GM19238 (cell line): ENCODE measurements around the gene RANBP3.
"Not testable (repeated sequence)": the region's sequence is repeated elsewhere in the genome, so short reads cannot be mapped to it uniquely, and the experiment has no call there.

Source experiments
- DNase-seq: peaks from one replicate; pipeline ENCODE4 v3.0.0; 2011; ENCODE audit warnings: low spot score; ENCODE audit not compliant: insufficient read length

RANBP3 gene

DNA sequence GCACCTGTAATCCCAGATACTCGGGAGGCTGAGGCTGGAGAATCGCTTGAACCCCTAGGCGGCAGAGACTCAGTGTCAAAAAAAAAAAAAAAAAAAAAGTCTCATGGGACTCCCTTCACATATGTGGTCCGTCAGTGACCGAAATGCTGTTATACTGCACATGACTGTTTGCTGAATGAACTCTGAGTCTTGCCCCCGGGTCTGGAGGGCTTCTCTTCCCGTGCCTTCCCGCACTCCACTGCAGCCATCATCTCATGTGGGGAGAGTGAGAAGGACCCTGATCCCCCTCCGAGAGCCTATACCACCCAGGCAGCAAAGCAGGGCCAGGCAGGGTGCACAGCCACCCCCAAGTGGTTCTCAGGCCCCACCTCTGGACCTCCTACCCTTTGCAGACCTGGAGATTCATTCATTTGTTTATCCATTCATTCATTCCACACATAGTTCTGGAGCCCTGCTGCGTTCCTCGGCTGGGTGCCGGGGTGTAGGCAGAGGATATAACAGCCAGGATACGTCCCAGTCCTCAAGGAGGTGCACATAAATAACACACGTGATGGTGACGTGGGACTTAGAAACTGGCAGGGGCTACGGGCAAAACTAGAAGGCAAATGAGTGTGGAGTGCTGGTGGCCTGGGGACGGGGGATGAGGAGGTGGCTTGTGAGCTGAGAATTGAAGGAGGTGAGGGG lies 88.5 kb downstream of the RANBP3 start:
- DNase-seq: no peak

DNA sequence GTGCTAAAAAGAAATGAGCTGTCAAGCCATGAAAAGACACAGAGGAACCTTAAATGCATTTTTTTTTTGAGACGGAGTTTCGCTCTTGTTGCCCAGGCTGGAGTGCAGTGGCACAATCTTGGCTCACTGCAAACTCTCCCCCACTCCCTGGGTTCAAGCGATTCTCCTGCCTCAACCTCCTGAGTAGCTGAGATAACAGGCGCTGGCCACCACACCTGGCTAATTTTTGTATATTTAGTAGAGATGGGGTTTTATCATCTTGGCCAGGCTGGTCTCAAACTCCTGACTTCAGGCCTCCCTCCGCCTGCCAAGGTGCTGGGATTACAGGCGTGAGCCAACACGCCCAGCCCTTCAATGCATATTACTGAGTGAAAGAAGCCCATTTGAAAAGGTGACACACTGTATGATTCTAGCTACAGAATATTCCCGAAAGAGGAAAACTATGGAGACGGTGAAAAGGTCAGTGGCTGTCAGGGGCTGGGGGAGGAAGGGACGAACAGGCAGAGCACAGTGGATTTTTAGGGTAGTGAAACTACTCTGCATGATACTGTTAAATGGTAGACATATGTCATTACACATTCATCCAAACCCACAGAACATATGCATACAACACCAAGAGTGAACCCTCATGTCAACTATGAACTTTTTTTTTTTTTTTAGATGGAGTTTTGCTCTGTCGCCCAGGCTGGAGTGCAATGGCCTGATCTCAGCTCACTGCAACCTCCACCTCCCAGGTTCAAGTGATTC lies 93.7 kb downstream of the RANBP3 start:
- DNase-seq: not testable (repeated sequence)

DNA sequence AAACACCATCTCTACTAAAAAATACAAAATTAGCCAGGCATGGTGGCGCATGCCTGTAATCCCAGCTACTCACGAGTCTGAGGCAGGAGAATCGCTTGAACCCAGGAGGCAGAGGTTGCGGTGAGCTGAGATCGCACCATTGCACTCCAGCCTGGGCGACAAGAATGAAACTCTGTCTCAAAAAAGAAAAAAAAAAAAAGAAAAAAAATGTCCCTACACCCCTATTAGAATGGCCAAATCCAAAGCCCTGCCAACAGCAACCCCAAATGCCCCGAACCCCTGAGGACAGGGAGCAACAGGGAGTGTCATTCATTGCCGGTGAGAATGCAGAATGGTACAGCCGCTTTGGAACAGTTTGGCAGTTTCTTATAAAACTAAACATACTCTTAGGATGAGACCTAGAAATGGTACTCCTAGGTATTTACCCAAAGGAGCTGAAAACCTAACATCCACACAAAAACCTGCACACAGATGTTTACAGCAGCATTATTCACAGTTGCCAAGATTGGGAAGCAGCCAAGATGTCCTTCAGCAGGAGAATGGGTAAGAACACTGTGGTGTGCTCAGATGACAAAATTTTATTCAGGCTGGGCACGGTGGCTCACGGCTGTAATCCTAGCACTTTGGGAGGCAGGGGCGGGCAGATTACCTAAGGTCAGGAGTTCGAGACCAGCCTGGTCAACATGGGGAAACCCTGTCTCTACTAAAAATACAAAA lies 94.6 kb downstream of the RANBP3 start:
- not testable (repeated sequence) for DNase-seq

DNA sequence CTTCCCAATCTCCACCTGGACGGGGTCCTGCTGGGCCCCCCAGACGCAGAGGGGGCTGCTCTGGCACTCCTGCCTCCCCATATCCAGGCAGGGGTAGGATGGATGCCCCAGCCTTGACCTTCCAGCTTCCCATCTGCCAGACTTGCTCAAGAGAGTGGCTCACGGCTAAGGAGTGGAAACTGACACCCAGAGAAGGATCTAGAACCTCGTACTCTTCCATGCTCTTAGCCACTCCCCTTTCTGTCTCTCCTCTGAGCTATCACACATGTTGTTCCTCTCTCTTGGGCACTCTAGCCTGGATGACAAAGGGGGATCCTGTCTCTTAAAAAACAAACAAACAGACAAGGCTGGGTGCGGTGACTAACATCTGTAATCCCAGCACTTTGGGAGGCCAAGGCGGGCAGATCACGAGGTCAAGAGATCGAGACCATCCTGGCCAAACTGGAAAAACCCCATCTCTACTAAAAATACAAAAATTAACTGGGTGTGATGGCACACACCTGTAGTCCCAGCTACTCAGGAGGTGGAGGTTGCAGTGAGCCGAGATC lies 95.4 kb downstream of the RANBP3 start:
- DNase-seq: no peak

DNA sequence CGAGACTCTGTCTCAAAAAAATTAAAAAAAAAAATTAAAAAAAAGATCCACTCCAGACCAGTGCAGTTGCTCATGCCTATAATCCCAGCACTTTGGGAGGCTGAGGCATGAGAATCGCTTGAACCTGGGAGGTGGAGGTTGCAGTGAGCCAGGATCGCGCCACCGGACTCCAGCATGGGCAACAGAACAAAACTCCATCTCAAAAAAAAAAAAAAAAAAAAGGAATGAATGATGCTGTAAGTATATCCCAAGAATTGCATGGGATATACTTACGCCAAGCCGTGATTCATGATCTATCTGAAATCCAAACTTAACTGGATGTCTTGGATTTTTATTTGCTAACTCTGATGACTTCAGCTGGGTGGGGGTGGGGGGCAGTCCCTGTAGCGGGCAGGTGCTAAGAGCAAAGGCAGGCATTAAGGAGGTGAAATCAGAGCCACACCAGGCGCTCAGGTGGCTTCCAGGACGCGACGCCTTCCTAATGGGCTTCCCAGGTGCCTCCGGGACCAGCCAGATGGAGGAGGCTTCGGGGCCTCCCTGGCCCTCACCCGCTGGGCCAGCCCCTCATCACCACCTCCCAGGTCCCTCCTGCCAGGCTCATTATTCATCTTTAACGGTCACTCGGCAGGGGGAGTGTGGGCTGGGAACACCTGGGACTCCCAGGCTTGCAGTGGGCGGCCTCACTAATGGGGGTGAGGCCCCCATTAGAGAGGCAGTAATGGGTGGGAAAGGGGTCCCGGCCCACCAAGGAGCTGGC lies 96.2 kb downstream of the RANBP3 start:
- no peak for DNase-seq

DNA sequence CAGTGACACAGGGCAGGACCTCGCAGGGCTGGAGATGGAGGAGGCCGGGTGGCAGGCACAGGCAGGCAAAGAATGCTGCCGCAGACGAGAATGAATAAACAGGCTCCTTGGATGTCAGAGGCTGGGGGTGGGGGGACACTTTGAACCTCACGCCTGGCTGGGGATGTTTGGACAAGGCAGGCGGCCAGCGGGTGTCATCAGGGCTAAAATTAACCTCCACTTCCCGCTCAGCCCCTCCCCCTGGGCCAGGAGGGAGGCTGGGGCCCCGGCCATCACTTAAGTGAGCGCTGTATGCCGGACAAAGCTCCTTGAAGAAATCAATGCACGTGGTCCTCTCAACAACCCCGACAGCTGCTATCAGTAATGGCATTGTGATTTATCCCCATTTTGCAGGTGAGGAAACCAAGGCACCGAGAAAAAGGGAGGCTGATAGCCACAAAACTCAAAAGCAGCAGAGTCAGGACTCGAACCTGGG lies 97.3 kb downstream of the RANBP3 start:
- DNase-seq: no peak

DNA sequence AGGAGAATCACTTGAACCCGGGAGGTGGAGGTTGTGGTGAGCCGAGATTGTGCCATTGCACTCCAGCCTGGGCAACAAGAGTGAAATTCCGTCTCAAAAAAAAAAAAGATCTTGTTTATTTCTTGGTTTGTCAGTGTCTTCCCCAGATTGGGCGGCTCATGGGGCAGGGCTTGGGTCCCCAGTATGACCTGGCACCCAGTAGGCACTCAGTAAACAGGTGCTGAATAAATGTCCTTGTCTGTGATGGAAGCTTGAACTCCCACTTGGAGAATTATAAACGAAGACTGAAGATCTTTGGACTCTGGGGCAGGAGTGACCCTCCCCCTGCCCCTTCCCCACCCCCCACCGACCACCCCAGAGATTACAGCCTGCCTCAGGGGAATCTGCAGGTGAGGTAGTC lies 97.7 kb downstream of the RANBP3 start:
- DNase-seq: no peak

DNA sequence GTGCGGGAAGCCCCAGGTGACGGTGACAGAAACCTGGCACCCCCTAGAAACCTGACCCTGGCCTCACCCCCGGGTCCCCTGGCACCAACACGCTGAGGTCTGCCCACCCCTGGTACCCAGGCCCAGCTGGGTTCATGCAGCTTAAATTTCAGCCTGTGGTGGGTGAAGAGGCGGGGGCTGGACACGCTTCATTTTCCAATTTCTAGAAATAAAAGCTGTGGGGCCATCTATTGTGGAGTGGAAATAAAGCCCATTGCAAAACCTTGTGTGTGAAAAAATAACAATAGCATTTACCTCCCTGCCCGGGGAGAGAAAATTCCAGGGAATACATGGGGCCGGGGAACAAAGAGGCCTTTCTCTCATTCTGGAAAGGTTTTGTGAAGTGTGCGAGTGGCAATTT lies 100.1 kb downstream of the RANBP3 start:
- DNase-seq: no peak

DNA sequence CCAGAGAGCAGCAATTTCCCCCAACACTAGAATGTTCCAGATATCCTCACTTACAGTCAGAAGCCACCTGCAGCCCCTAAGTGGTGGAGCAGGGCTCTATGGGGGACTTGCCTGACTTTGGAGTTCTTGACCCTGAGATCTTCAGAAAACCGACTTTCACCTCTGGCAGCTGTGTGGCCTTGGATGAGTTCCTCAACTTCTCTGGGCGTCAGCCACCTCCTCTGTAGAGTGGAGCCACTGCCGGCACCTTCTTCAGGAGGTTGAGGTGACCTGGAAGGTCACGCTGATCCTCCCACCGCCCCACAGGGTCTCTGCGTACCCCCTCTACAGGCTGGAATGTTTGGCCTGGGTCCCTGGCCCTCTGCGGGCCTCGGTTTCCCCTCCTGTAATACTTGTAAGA lies 100.5 kb downstream of the RANBP3 start:
- no peak for DNase-seq

DNA sequence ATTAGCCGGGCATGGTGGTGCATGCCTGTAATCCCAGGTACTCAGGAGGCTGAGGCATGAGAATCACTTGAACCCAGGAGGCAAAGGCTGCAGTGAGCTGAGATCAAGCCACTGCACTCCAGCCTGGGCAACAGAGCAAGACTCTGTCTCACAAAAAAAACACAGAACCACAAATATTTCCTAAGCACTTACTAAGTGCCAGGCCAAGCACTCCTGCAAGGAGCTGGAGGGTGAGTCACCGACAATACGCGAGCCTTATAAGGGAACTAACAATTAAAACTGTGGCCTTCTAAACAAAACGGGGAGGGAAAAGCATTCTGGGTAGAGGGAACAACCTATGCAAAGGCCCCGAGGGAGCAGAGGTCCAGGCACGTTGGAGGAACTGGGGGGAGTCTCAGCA lies 103.4 kb downstream of the RANBP3 start:
- not testable (repeated sequence) for DNase-seq

DNA sequence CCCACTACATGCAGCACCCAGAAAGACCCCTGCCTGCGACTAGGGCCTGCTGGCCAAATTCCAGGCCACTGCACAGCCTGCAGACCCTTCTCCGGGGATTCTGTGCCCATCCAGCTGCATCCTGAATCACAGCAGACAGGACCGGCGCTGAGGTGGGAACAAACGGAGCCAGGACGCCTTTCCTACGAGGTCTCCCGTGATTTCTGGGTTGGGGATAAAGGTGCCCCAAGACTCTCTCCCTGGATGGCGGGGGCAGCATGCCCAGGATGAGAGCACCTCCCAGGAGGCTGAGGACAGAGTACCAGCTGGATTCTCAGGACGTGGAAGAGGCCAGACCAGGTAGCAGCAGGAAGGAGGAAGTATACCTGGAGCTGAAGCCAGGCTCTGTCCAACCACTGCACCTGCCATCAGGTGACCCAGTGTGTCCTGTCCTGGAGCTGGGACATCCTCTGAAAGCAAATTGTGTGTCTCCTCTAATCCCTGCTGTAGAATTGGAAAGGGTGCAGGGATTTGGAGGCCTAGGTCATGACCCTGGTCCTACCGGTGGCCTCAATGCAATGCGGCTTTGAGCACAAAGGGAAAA lies 104.2 kb downstream of the RANBP3 start:
- DNase-seq: no peak

DNA sequence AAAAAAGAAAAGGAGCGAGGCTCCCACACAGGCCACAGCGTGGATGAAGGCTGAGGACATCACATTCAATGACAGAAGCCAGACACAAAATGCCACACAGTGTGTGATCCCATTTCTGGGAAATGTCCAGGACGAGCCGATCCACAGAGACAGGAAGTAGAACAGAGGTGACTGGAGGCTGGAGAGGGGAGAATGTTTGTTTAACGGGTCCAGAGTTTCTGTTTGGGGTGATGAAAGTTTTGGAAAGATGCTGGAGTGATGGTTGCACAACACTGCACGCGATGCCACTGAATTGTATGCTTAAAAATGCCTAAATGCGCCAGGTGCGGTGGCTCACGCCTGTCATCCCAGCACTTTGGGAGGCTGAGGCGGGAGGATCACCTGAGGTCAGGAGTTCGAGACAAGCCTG lies 107.0 kb downstream of the RANBP3 start:
- no peak for DNase-seq

DNA sequence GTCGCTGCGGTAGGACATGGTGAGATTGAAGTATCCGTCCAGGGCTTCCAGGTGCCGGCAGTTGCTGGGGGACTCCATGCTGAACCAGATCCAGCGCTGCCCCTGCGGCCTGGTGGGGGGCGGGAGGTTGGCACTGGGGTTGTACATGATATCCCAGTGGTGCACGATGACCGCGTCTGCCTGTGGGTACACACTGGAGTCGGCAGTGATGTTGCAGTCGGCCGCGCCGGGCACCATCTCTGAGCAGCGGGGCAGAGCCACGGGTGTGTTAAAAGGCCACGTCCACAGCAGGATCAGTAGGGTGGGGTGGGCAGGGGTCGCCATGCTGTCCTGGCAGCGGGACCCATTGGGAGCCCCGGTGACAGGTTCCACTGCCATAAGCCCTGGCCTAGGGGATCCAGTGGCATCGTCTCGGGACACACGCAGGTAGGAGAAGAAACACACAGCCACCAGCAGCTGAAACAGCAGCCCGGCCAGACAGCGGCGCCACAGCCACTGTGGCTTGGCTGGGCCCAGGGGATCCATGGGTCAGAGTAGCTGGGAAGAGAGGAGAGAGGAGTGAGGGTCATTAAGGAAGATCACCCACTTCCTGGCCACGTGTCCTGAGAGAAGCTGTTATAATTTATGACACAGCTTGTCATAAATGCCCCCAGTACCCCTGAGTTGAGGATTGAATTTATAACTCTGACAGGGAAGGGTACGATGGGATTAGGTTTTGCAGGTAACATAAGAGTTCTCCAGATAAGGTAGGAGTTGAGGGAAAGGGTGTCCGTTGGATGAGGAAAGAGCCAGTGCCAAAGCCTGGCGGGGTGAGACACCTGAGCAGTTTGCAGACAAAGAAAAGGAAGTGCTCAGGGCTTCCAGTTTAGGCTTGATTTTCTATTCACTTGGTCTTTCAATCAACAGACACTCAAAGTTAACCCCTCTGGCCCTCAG lies 110.5 kb downstream of the RANBP3 start:
- no peak for DNase-seq
